Upper lobe of left lung (tissue), 6 donors: ENCODE measurements around the gene AFF3. TPM values are rescaled to one million over a fixed set of nuclear protein-coding genes. Genes with fewer than 3 reads are reported as not detected.
A peak's percentile ranks its signal among the peaks of the same experiment; 100 is the strongest.

Experiments
- ATAC-seq, 2 donors: fragments of 200-7000 bp; cut with Tn5 transposase; one replicate each; pipeline ENCODE4 v1.9.1; 2022; ENCODE audit warnings: mild to moderate bottlenecking in 2 of 2, moderate library complexity in 2 of 2; ENCODE audit not compliant: low FRiP score in 2 of 2
- DNase-seq, 2 donors: peaks; one replicate each; pipeline ENCODE4 v3.0.0-alpha.2; 2019 to 2020
- H3K27ac ChIP-seq, 4 donors: fragments of 200-600 bp; sonication (generic); one replicate each; pipeline ENCODE4 v1.5.1; 2016 to 2019
- H3K27me3 ChIP-seq, 4 donors: fragments of 200-600 bp; sonication (generic); one replicate each; pipeline ENCODE4 v1.5.1; 2017 to 2019
- H3K36me3 ChIP-seq, 4 donors: fragments of 200-600 bp; sonication (generic); one replicate each; pipeline ENCODE4 v1.5.1; 2016 to 2019
- H3K4me1 ChIP-seq, 4 donors: fragments of 200-600 bp; sonication (generic); one replicate each; pipeline ENCODE4 v1.5.1; 2018 to 2019
- H3K4me3 ChIP-seq, 4 donors: fragments of 200-600 bp; sonication (generic); one replicate each; pipeline ENCODE4 v1.5.1; 2017 to 2019; ENCODE audit warnings: mild to moderate bottlenecking in 2 of 4, moderate library complexity in 1 of 4
- H3K9me3 ChIP-seq, 4 donors: fragments of 200-600 bp; sonication (generic); one replicate each; pipeline ENCODE4 v1.5.1; 2018 to 2019
- CTCF ChIP-seq, 6 experiments: fragments of 450-650 bp in 4 of 6; fragments of 200-600 bp in 2 of 6; sonication (generic) in 2 of 6; IDR thresholded peaks; one replicate each; pipeline ENCODE4 v1.5.1; 2016 to 2019; ENCODE audit warnings: antibody characterized with exemption in 6 of 6
- EP300 ChIP-seq, 4 donors: sonication (generic); formaldehyde crosslinking; IDR thresholded peaks; one replicate each; pipeline ENCODE4 v1.5.1; 2017; ENCODE audit warnings: antibody characterized with exemption in 4 of 4, control low read depth in 2 of 4
- POLR2A ChIP-seq, 4 donors: fragments of 450-650 bp; IDR thresholded peaks; one replicate each; pipeline ENCODE4 v1.5.1; 2016 to 2017; ENCODE audit warnings: antibody characterized with exemption in 4 of 4, mild to moderate bottlenecking in 2 of 4
- POLR2AphosphoS5 ChIP-seq, 2 donors: sonication (generic); formaldehyde crosslinking; IDR thresholded peaks; one replicate each; pipeline ENCODE4 v1.5.1; 2017; ENCODE audit warnings: antibody characterized with exemption in 2 of 2
- WGBS, 2 donors: methylation state at CpG; one replicate each; pipeline ENCODE4 v1.1.5; 2017 to 2018; 5-methylcytosine and 5-hydroxymethylcytosine counted together
- total RNA-seq, 6 donors: library from RNA; depleted of rRNA in 4 of 6; stranded (reverse); fragments of >200 nt in 4 of 6; gene quantifications; one replicate each; pipeline versions ENCODE4 v1.1.0 to v1.2.1, GENCODE V29; 2016 to 2021
- donor health status: DM: no; HTN: no; CAD: no; lungs with moderate emphysema.
- donor health status: DM: no; HTN: yes; CAD: no; lungs with severe emphysema.

AFF3 gene
- total RNA-seq, 6 donors from 2014 or later = 21.0 to 195 (median 47.9) TPM

- H3K9me3 ChIP-seq = no peaks in the 10 kb centered on the region
- no peaks in the 10 kb centered on the region for H3K36me3 ChIP-seq
- H3K4me3 ChIP-seq = no peak overlapping the region
- no peak for DNase-seq
- 73 to 83% methylated on average over 7 of the region's 7 CpGs for WGBS, 2 donors
- peak; percentile 26 to 46 for ATAC-seq
- TF ChIP-seq POLR2AphosphoS5 (IDR thresholded peaks at IDR 0.05) (no peak), CTCF (IDR thresholded peaks at IDR 0.05) (no peak), EP300 (IDR thresholded peaks at IDR 0.05) (no peak), POLR2A (IDR thresholded peaks at IDR 0.05) (no peak)
- no peaks in the 10 kb centered on the region for H3K27me3 ChIP-seq
- H3K4me1 ChIP-seq = peaks cover 0 to 6% (median 4%) of the 10 kb centered on the region in 4 donors
- H3K27ac ChIP-seq = no peak overlapping the region
Observed at GRCh38 chr2:100039291-100039980, 103.0 kb downstream of the AFF3 start.

- DNase-seq (no peak), ATAC-seq (no peak)
- TF ChIP-seq POLR2A (IDR thresholded peaks at IDR 0.05) (no peak), EP300 (IDR thresholded peaks at IDR 0.05) (no peak), CTCF (IDR thresholded peaks at IDR 0.05) (no peak), POLR2AphosphoS5 (IDR thresholded peaks at IDR 0.05) (no peak)
- WGBS, 2 donors = 88 to 96% methylated on average over 6 of the region's 6 CpGs
- Histone ChIP-seq H3K4me3 (no peak overlapping the region), H3K27ac (no peak overlapping the region), H3K4me1 (peaks cover 0 to 4% (median 3%) of the 10 kb centered on the region in 4 donors), H3K36me3 (no peaks in the 10 kb centered on the region), H3K9me3 (no peaks in the 10 kb centered on the region), H3K27me3 (no peaks in the 10 kb centered on the region)
Observed at GRCh38 chr2:100038011-100038410, 104.4 kb downstream of the AFF3 start.

- Histone ChIP-seq H3K27me3 (no peaks in the 10 kb centered on the region), H3K4me1 (peaks cover 0 to 4% (median 2%) of the 10 kb centered on the region in 4 donors), H3K27ac (no peak overlapping the region), H3K9me3 (no peaks in the 10 kb centered on the region), H3K36me3 (no peaks in the 10 kb centered on the region), H3K4me3 (no peak overlapping the region)
- WGBS, 2 donors = 73 to 77% methylated on average over 4 of the region's 4 CpGs
- no peak for DNase-seq
- ATAC-seq = no peak
- no peak for TF ChIP-seq POLR2AphosphoS5 (IDR thresholded peaks at IDR 0.05)
- TF ChIP-seq CTCF (IDR thresholded peaks at IDR 0.05) = no peak
- TF ChIP-seq EP300 (IDR thresholded peaks at IDR 0.05) = no peak
- TF ChIP-seq POLR2A (IDR thresholded peaks at IDR 0.05) = no peak
Observed at GRCh38 chr2:100036793-100037192, 105.6 kb downstream of the AFF3 start.

GRCh38 chr2:100036026-100036425 is 106.4 kb downstream of the AFF3 start:
- Histone ChIP-seq H3K4me1 (peaks cover 0 to 4% (median 2%) of the 10 kb centered on the region in 4 donors), H3K27ac (no peak overlapping the region), H3K27me3 (no peaks in the 10 kb centered on the region), H3K4me3 (no peak overlapping the region), H3K36me3 (no peaks in the 10 kb centered on the region), H3K9me3 (no peaks in the 10 kb centered on the region)
- 93 to 96% methylated on average over 2 of the region's 2 CpGs for WGBS, 2 donors
- ATAC-seq (no peak), DNase-seq (no peak)
- no peak for TF ChIP-seq CTCF (IDR thresholded peaks at IDR 0.05)
- TF ChIP-seq POLR2A (IDR thresholded peaks at IDR 0.05) = no peak
- no peak for TF ChIP-seq POLR2AphosphoS5 (IDR thresholded peaks at IDR 0.05)
- no peak for TF ChIP-seq EP300 (IDR thresholded peaks at IDR 0.05)

GRCh38 chr2:100034431-100034830 is 108.0 kb downstream of the AFF3 start:
- no peaks in the 10 kb centered on the region for H3K36me3 ChIP-seq
- H3K4me1 ChIP-seq = peaks cover 0 to 3% (median 2%) of the 10 kb centered on the region in 4 donors
- DNase-seq (no peak), ATAC-seq (no peak)
- no peaks in the 10 kb centered on the region for H3K27me3 ChIP-seq
- no peak overlapping the region for H3K27ac ChIP-seq
- H3K4me3 ChIP-seq = no peak overlapping the region
- H3K9me3 ChIP-seq = no peaks in the 10 kb centered on the region
- TF ChIP-seq POLR2AphosphoS5 (IDR thresholded peaks at IDR 0.05) = no peak
- no peak for TF ChIP-seq EP300 (IDR thresholded peaks at IDR 0.05)
- no peak for TF ChIP-seq CTCF (IDR thresholded peaks at IDR 0.05)
- TF ChIP-seq POLR2A (IDR thresholded peaks at IDR 0.05) = no peak
- WGBS, 2 donors = 89 to 91% methylated on average over 1 of the region's 1 CpG
